ENCODE measurements around the gene RNF126.
A peak's percentile ranks its signal among the peaks of the same experiment; 100 is the strongest.
"Not testable (repeated sequence)": the region's sequence is repeated elsewhere in the genome, so short reads cannot be mapped to it uniquely, and the experiment has no call there.

Gene RNF126

GRCh38 chr19:633786-634639 is 29.0 kb downstream of the RNF126 start:
- H3K4me3 ChIP-seq (ENCODE audit: low read depth, low read length) = peak overlapping the region; percentile 93
- no peak for TF ChIP-seq CTCF (IDR thresholded peaks at IDR 0.05; ENCODE audit: control insufficient read depth, extremely low read depth, insufficient read depth)
- no peak for DNase-seq (ENCODE audit: low read depth)

DNA sequence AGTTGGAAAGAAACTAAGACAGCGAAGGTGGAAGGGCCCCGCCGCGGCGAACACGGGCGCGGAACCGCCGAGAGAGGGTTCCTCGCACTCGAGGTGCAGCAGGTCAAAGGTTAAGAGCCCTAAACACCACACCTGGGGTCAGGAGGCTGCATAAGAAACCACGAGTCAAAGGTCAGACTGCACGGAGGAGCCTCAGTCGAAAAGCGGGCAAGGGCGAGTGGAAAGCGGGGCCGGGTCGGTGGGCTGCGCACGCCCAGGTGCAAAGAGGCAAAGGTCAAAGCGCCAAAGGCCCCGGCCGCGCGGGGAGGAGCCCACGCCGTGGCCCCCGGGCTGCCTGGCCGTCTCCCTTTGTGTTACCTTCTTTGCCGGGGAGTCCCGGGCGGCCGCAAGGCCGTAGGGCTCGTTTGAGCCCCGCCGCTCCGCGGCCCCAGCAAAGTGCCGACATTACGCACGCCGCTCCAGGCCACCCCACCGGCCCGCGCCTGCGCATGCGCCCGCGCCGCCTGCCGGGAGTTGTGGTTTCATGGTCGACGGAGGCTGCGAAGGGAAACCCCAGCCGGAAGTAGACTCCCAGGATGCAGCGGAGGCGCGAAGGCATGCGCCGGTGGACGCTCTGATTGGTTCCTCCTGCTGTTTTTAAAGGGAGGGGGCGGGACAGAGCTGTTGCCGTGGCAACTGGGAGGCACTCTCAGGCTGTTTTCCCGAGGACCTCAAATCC is 29.8 kb downstream of the RNF126 start, which contains the start of gene POLRMT:
TSS of gene POLRMT (minus strand) at position 470 of the 718 bp plus-strand sequence. CDS start at position 445, 25 bp downstream.
- TF ChIP-seq CTCF (IDR thresholded peaks at IDR 0.05; ENCODE audit: control insufficient read depth, extremely low read depth, insufficient read depth) = no peak
- H3K4me3 ChIP-seq (ENCODE audit: low read depth, low read length) = peak within 1 kb of the TSS; percentile 93
- DNase-seq (ENCODE audit: low read depth) = peak; percentile 93

DNA sequence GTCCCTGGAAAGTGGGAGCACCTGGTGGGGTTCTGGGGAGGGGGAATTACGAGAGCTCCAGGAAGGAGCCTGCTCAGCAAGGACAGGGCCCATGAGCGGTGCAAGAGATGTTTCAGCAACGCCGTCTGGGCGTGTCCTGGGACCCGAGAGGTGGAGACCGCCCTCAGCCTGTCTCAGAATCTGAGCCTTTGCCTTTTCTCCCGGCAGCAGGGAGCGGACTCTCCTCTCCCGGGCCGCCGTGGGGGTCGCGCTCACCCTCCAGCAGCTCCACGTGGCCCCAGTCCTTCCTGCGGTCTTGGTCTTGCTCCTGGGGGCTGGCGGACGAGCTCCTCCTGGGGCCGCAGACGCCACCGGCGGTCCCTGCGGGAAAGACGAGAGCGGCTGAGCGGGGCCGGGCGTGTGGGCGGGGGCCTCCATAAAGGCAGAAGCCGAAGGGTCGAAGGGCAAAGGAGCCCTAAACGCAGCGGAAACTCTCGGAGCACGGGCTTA is 30.4 kb downstream of the RNF126 start:
- H3K4me3 ChIP-seq (ENCODE audit: low read depth, low read length) = peak overlapping the region; percentile 93
- no peak for DNase-seq (ENCODE audit: low read depth)
- TF ChIP-seq CTCF (IDR thresholded peaks at IDR 0.05; ENCODE audit: control insufficient read depth, extremely low read depth, insufficient read depth) = no peak

DNA sequence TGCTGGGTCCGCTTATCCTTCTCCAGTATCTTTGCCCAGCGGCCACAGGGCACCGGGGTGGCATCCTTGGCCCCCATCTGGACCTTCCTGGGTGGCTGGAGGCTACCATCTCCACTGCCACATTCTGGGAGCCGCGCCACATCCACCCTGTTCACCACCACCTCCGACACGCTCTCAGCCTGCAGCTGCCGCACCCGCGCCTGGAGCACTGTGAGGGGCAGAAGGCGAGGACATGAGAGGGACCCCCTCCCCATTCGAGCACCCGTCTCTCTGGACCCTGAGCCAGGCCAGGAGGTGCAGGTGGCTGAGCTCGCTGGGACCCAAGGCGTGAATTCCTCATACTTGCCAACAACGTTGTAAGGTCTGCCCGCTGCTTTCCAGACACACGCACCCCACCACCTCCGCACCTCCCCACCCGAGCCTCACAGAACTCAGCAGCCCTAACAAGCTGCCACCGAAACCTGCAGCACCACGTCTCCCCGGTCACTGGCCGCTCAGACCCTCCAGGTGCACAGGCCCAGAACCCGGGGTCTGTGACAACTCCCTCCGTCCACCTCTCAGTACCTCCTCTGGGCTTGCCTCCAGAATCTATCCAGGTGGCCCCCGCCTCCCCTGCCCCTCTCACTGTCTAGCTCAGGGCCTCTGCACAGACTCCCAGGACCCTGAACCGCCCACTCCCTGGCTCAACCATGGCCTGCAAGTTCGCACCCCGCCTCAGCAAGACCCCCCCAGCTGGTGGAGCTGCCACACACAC is 32.9 kb downstream of the RNF126 start:
- TF ChIP-seq CTCF (IDR thresholded peaks at IDR 0.05; ENCODE audit: control insufficient read depth, extremely low read depth, insufficient read depth) = no peak
- DNase-seq (ENCODE audit: low read depth) = no peak
- H3K4me3 ChIP-seq (ENCODE audit: low read depth, low read length) = no peak overlapping the region

DNA sequence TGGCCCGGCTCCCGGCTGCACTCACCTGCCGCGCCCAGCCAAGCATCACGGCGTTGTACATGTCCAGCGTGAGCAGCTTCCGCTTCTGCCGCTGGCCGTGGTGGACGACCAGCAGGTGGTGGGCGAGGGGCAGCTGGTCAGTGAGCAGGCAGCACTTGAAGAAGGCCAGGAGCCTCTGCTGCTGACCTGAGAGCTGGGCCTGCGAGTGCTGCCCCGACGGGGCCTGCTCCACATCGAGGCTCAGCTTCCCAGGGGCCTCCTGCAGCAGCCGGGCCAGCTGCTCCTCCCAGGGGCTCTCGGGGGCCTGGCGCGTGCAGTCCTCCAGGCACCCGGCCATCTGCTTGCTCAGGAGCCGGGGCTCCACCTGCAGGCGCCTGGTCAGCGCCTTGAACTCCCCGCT is 33.5 kb downstream of the RNF126 start:
- not testable (repeated sequence) for H3K4me3 ChIP-seq (ENCODE audit: low read depth, low read length); DNase-seq (ENCODE audit: low read depth)

GRCh38 chr19:628168-628567 is 34.8 kb downstream of the RNF126 start:
- DNase-seq (ENCODE audit: low read depth) = no peak
- no peak for TF ChIP-seq CTCF (IDR thresholded peaks at IDR 0.05; ENCODE audit: control insufficient read depth, extremely low read depth, insufficient read depth)
- H3K4me3 ChIP-seq (ENCODE audit: low read depth, low read length) = no peak overlapping the region

GRCh38 chr19:626566-626965 is 36.4 kb downstream of the RNF126 start:
- H3K4me3 ChIP-seq (ENCODE audit: low read depth, low read length); DNase-seq (ENCODE audit: low read depth): not testable (repeated sequence)

Measured in LNCaP clone FGC (cell line).